Measurements from ENCODE around the gene ZNF142. TPM values are rescaled to one million over a fixed set of nuclear protein-coding genes. Genes with fewer than 3 reads are reported as not detected.
A peak's percentile ranks its signal among the peaks of the same experiment; 100 is the strongest.

ZNF142 gene
- polyA plus RNA-seq, 3 donors = 0.72 to 15.6 (median 3.3) TPM

- Histone ChIP-seq H3K79me2 (ENCODE audit: insufficient read depth, low read length) (no peaks in the 10 kb centered on the region), H3K9me3 (replicated peaks in 1 of 2; ENCODE audit: control insufficient read depth in 1 of 2, insufficient read depth in 1 of 2, low read length in 2 of 2) (no peaks in the 10 kb centered on the region), H4K20me1 (ENCODE audit: insufficient read depth, low read length) (no peaks in the 10 kb centered on the region), H3K27me3 (ENCODE audit: control insufficient read depth in 2 of 2, insufficient read depth in 2 of 2, low read length in 2 of 2) (no peaks in the 10 kb centered on the region), H3K4me1 (ENCODE audit: control insufficient read depth in 1 of 2, insufficient read depth in 2 of 2, low read length in 2 of 2) (no peaks in the 10 kb centered on the region), H3K4me3 (replicated peaks in 1 of 3; ENCODE audit: low read depth in 2 of 3, low read length in 3 of 3) (no peak overlapping the region), H3K27ac (ENCODE audit: low read depth in 1 of 2, low read length in 2 of 2) (no peak overlapping the region), H3K9ac (ENCODE audit: insufficient read depth, low read length, poor library complexity, severe bottlenecking) (no peak overlapping the region), H2AFZ (ENCODE audit: insufficient read depth, low read depth, low read length, poor library complexity, severe bottlenecking) (no peak overlapping the region), H3K36me3 (replicated peaks in 1 of 2; ENCODE audit: control insufficient read depth in 1 of 2, insufficient read depth in 2 of 2, low read length in 2 of 2) (peaks cover 83 to 97% of the 10 kb centered on the region in 2 donors), H3K4me2 (replicated peaks; ENCODE audit: extremely low read depth, low read length, poor library complexity, severe bottlenecking) (no peak overlapping the region)
- intact Hi-C loops (cut with micrococcal nuclease) = no loop called here
- Mint-ChIP-seq H3K36me3 (peaks cover 85 to 100% of the 10 kb centered on the region in 2 donors), H3K4me3 (no peak overlapping the region), H3K4me1 (no peaks in the 10 kb centered on the region), H3K27me3 (ENCODE audit: low read depth in 3 of 3) (no peaks in the 10 kb centered on the region), H3K9me3 (no peaks in the 10 kb centered on the region), H3K27ac (peak overlapping the region in 1 of 7 donors; percentile 73)
- 96% methylated on average over 18 of the region's 18 CpGs for WGBS (ENCODE audit: insufficient coverage)
- TF ChIP-seq CTCF (IDR thresholded peaks at IDR 0.05) = no peak
- DNase-seq = no peak
Measured at GRCh38 chr2:218642121-218642656, 17.2 kb downstream of the ZNF142 start.

GRCh38 chr2:218638372-218638771 is 21.1 kb downstream of the ZNF142 start:
- H2AFZ ChIP-seq (ENCODE audit: insufficient read depth, low read depth, low read length, poor library complexity, severe bottlenecking) = no peak overlapping the region
- no peak overlapping the region for H3K9ac ChIP-seq (ENCODE audit: insufficient read depth, low read length, poor library complexity, severe bottlenecking)
- 99% methylated on average over 18 of the region's 18 CpGs for WGBS (ENCODE audit: insufficient coverage)
- H3K79me2 ChIP-seq (ENCODE audit: insufficient read depth, low read length) = no peaks in the 10 kb centered on the region
- H3K27me3 ChIP-seq (ENCODE audit: control insufficient read depth in 2 of 2, insufficient read depth in 2 of 2, low read length in 2 of 2) = no peaks in the 10 kb centered on the region
- peaks cover 88 to 99% of the 10 kb centered on the region in 2 donors for H3K36me3 Mint-ChIP-seq
- no peak overlapping the region for H3K4me3 ChIP-seq (replicated peaks in 1 of 3; ENCODE audit: low read depth in 2 of 3, low read length in 3 of 3)
- peaks cover 87 to 97% of the 10 kb centered on the region in 2 donors for H3K36me3 ChIP-seq (replicated peaks in 1 of 2; ENCODE audit: control insufficient read depth in 1 of 2, insufficient read depth in 2 of 2, low read length in 2 of 2)
- TF ChIP-seq CTCF (IDR thresholded peaks at IDR 0.05) = no peak
- DNase-seq = no peak
- H3K27ac ChIP-seq (ENCODE audit: low read depth in 1 of 2, low read length in 2 of 2) = no peak overlapping the region
- H3K27me3 Mint-ChIP-seq (ENCODE audit: low read depth in 3 of 3) = no peaks in the 10 kb centered on the region
- peaks cover 5% of the 10 kb centered on the region for H3K4me1 Mint-ChIP-seq
- intact Hi-C loops (cut with micrococcal nuclease) = no loop called here
- H3K9me3 ChIP-seq (replicated peaks in 1 of 2; ENCODE audit: control insufficient read depth in 1 of 2, insufficient read depth in 1 of 2, low read length in 2 of 2) = no peaks in the 10 kb centered on the region
- no peak overlapping the region for H3K4me2 ChIP-seq (replicated peaks; ENCODE audit: extremely low read depth, low read length, poor library complexity, severe bottlenecking)
- no peak overlapping the region for H3K4me3 Mint-ChIP-seq
- H3K9me3 Mint-ChIP-seq = no peaks in the 10 kb centered on the region
- H4K20me1 ChIP-seq (ENCODE audit: insufficient read depth, low read length) = no peaks in the 10 kb centered on the region
- no peak overlapping the region for H3K27ac Mint-ChIP-seq
- H3K4me1 ChIP-seq (ENCODE audit: control insufficient read depth in 1 of 2, insufficient read depth in 2 of 2, low read length in 2 of 2) = peaks cover 0 to 4% of the 10 kb centered on the region in 2 donors
